Thyroid gland (tissue), 4 donors: ENCODE results near the gene ADAMTS17. TPM values are rescaled to one million over a fixed set of nuclear protein-coding genes. Genes with fewer than 3 reads are reported as not detected.

ENCODE experiments used
- DNase-seq, 2 donors: peaks; one replicate each; pipeline ENCODE4 v3.0.0-alpha.2; 2019
- H3K27ac ChIP-seq, 3 donors: fragments of 200-600 bp; sonication (generic); 1 replicate in 2 of 3; 2 replicates in 1 of 3; pipeline ENCODE4 v1.5.1; 2016 to 2019; ENCODE audit warnings: mild to moderate bottlenecking in 1 of 3, moderate library complexity in 1 of 3
- H3K27me3 ChIP-seq: fragments of 200-600 bp; sonication (generic); one replicate; pipeline ENCODE4 v1.5.1; 2019
- H3K36me3 ChIP-seq, 2 donors: fragments of 200-600 bp; sonication (generic); one replicate each; pipeline ENCODE4 v1.5.1; 2016 to 2019
- H3K4me1 ChIP-seq, 2 donors: fragments of 200-600 bp; sonication (generic); one replicate each; pipeline ENCODE4 v1.5.1; 2017 to 2019
- H3K4me3 ChIP-seq, 3 donors: fragments of 200-600 bp; sonication (generic); replicated peaks in 1 of 3; 1 replicate in 2 of 3; 2 replicates in 1 of 3; pipeline ENCODE4 v1.5.1; 2016; ENCODE audit warnings: mild to moderate bottlenecking in 1 of 3
- H3K9me3 ChIP-seq: fragments of 200-600 bp; sonication (generic); one replicate; pipeline ENCODE4 v1.5.1; 2017
- CTCF ChIP-seq, 6 experiments: fragments of 200-600 bp in 3 of 6; fragments of 450-650 bp in 3 of 6; sonication (generic) in 3 of 6; IDR thresholded peaks; one replicate each; pipeline ENCODE4 v1.5.1; 2016 to 2019; ENCODE audit warnings: antibody characterized with exemption in 6 of 6, mild to moderate bottlenecking in 2 of 6, inconsistent platforms in 1 of 6, moderate library complexity in 1 of 6
- POLR2A ChIP-seq, 2 donors: fragments of 450-650 bp; IDR thresholded peaks; one replicate each; pipeline ENCODE4 v1.6.1; 2017; ENCODE audit warnings: antibody characterized with exemption in 2 of 2, mild to moderate bottlenecking in 2 of 2, moderate library complexity in 1 of 2
- WGBS, 2 donors: methylation state at CpG; one replicate each; pipeline ENCODE4 v1.1.5; 2017; 5-methylcytosine and 5-hydroxymethylcytosine counted together
- intact Hi-C: fragments of 100-400 bp; cut with DNase I; formaldehyde crosslinking; loops from one replicate; pipeline ENCODE4 v1.15.1; 2023
- total RNA-seq, 4 donors: library from RNA; depleted of rRNA; stranded (reverse); fragments of >200 nt; gene quantifications; one replicate each; pipeline ENCODE4 v1.2.3, GENCODE V29; 2016

ADAMTS17 gene
- total RNA-seq, 4 donors from 2014 or later = 3.5 to 667 (median 5.3) TPM

GRCh38 chr15:100114571-100114970, 227.2 kb downstream of the ADAMTS17 start:
- Histone ChIP-seq H3K27ac (peak overlapping the region; percentile 89 to 94 (median 93)), H3K27me3 (no peaks in the 10 kb centered on the region), H3K36me3 (no peaks in the 10 kb centered on the region), H3K9me3 (no peaks in the 10 kb centered on the region), H3K4me3 (peak overlapping the region in 2 of 3 donors; percentile 6 to 16), H3K4me1 (peaks cover 38 to 61% of the 10 kb centered on the region in 2 donors)
- TF ChIP-seq CTCF (IDR thresholded peaks at IDR 0.05) (no peak), POLR2A (IDR thresholded peaks at IDR 0.05) (no peak)
- intact Hi-C loops = no loop called here
- 11 to 25% methylated on average over 9 of the region's 9 CpGs for WGBS, 2 donors
- DNase-seq = peak; percentile 83 to 86

GRCh38 chr15:100114100-100114499, 227.7 kb downstream of the ADAMTS17 start:
- Histone ChIP-seq H3K27me3 (no peaks in the 10 kb centered on the region), H3K36me3 (no peaks in the 10 kb centered on the region), H3K4me1 (peaks cover 38 to 61% of the 10 kb centered on the region in 2 donors), H3K4me3 (peak overlapping the region in 2 of 3 donors; percentile 6 to 16), H3K27ac (peak overlapping the region; percentile 89 to 94 (median 93)), H3K9me3 (no peaks in the 10 kb centered on the region)
- TF ChIP-seq POLR2A (IDR thresholded peaks at IDR 0.05) (peak in 1 of 2 donors; percentile 37), CTCF (IDR thresholded peaks at IDR 0.05) (no peak)
- intact Hi-C loops = no loop called here
- WGBS, 2 donors = 1 to 2% methylated on average over 8 of the region's 8 CpGs
- DNase-seq = peak; percentile 82 to 83

GRCh38 chr15:100113351-100114080, 228.3 kb downstream of the ADAMTS17 start:
- intact Hi-C loops = no loop called here
- Histone ChIP-seq H3K27me3 (no peaks in the 10 kb centered on the region), H3K9me3 (no peaks in the 10 kb centered on the region), H3K27ac (peak overlapping the region; percentile 89 to 94 (median 93)), H3K36me3 (no peaks in the 10 kb centered on the region), H3K4me3 (no peak overlapping the region), H3K4me1 (peaks cover 38 to 61% of the 10 kb centered on the region in 2 donors)
- 41 to 49% methylated on average over 14 to 16 of the region's 16 CpGs for WGBS, 2 donors
- no peak for TF ChIP-seq POLR2A (IDR thresholded peaks at IDR 0.05)
- TF ChIP-seq CTCF (IDR thresholded peaks at IDR 0.05) = no peak
- DNase-seq = peak; percentile 89 to 91

- TF ChIP-seq CTCF (IDR thresholded peaks at IDR 0.05) (no peak), POLR2A (IDR thresholded peaks at IDR 0.05) (no peak)
- H3K4me1 ChIP-seq = peaks cover 38 to 61% of the 10 kb centered on the region in 2 donors
- H3K4me3 ChIP-seq = no peak overlapping the region
- intact Hi-C loops = no loop called here
- no peaks in the 10 kb centered on the region for H3K9me3 ChIP-seq
- 93 to 94% methylated on average over 14 of the region's 14 CpGs for WGBS, 2 donors
- peak overlapping the region; percentile 89 to 94 (median 93) for H3K27ac ChIP-seq
- no peak for DNase-seq
- no peaks in the 10 kb centered on the region for H3K27me3 ChIP-seq
- H3K36me3 ChIP-seq = no peaks in the 10 kb centered on the region
Observed at GRCh38 chr15:100112636-100113305, 229.0 kb downstream of the ADAMTS17 start.

- Histone ChIP-seq H3K27me3 (no peaks in the 10 kb centered on the region), H3K9me3 (no peaks in the 10 kb centered on the region), H3K4me1 (peaks cover 38 to 61% of the 10 kb centered on the region in 2 donors), H3K27ac (peak overlapping the region in 2 of 3 donors; percentile 89 to 94), H3K36me3 (no peaks in the 10 kb centered on the region), H3K4me3 (no peak overlapping the region)
- DNase-seq = peak; percentile 31 to 38
- no peak for TF ChIP-seq CTCF (IDR thresholded peaks at IDR 0.05)
- WGBS, 2 donors = 54 to 75% methylated on average over 4 to 5 of the region's 5 CpGs
- intact Hi-C loops = no loop called here
Observed at GRCh38 chr15:100112061-100112420, 229.7 kb downstream of the ADAMTS17 start.
